ENCODE measurements around the gene MOB2. TPM values are rescaled to one million over a fixed set of nuclear protein-coding genes. Genes with fewer than 3 reads are reported as not detected.
"Not testable (repeated sequence)": the region's sequence is repeated elsewhere in the genome, so short reads cannot be mapped to it uniquely, and the experiment has no call there.

MOB2 gene
- total RNA-seq, 3 donors from 2014 or later, result 54.9 to 108 (median 61.5) TPM

GRCh38 chr11:1425439-1425838 lies 61.1 kb downstream of the MOB2 start:
- intact Hi-C loops (cut with DNase I, micrococcal nuclease), result no loop called here
- Histone ChIP-seq H3K4me1 (ENCODE audit: low read depth) (peaks cover 2% of the 10 kb centered on the region), H3K9me3 (no peaks in the 10 kb centered on the region), H3K36me3 (ENCODE audit: low read depth) (no peaks in the 10 kb centered on the region), H3K4me3 (no peak overlapping the region)
- no peak for DNase-seq
- ATAC-seq, result no peak
- no peak for TF ChIP-seq CTCF (IDR thresholded peaks at IDR 0.05)

GRCh38 chr11:1425006-1425405 lies 61.6 kb downstream of the MOB2 start:
- Histone ChIP-seq H3K36me3 (ENCODE audit: low read depth) (no peaks in the 10 kb centered on the region), H3K4me3 (no peak overlapping the region), H3K9me3 (no peaks in the 10 kb centered on the region), H3K4me1 (ENCODE audit: low read depth) (peaks cover 2% of the 10 kb centered on the region)
- no peak for DNase-seq
- intact Hi-C loops (cut with DNase I, micrococcal nuclease), result no loop called here
- no peak for TF ChIP-seq CTCF (IDR thresholded peaks at IDR 0.05)
- ATAC-seq, result no peak

- ATAC-seq (peak; percentile 74), DNase-seq (peak in 2 of 3 donors; percentile 50 to 72)
- intact Hi-C loops (cut with DNase I, micrococcal nuclease); H3K36me3 ChIP-seq (ENCODE audit: low read depth); H3K4me1 ChIP-seq (ENCODE audit: low read depth); H3K4me3 ChIP-seq: not testable (repeated sequence)
- H3K9me3 ChIP-seq, result peaks cover 15% of the 10 kb centered on the region
Measured at GRCh38 chr11:1423406-1423805, 63.2 kb downstream of the MOB2 start.

- ATAC-seq, result peak; percentile 7
- Histone ChIP-seq H3K36me3 (ENCODE audit: low read depth) (no peaks in the 10 kb centered on the region), H3K4me3 (no peak overlapping the region), H3K4me1 (ENCODE audit: low read depth) (peaks cover 2% of the 10 kb centered on the region), H3K9me3 (peaks cover 15% of the 10 kb centered on the region)
- DNase-seq, result no peak
- intact Hi-C loops (cut with DNase I, micrococcal nuclease), result no loop called here
- no peak for TF ChIP-seq CTCF (IDR thresholded peaks at IDR 0.05)
Measured at GRCh38 chr11:1422981-1423380, 63.6 kb downstream of the MOB2 start.

GRCh38 chr11:1422481-1422880 lies 64.1 kb downstream of the MOB2 start:
- intact Hi-C loops (cut with DNase I, micrococcal nuclease), result no loop called here
- TF ChIP-seq CTCF (IDR thresholded peaks at IDR 0.05), result no peak
- no peak overlapping the region for H3K4me3 ChIP-seq
- peaks cover 15% of the 10 kb centered on the region for H3K9me3 ChIP-seq
- DNase-seq, result no peak
- ATAC-seq, result peak; percentile 25
- H3K4me1 ChIP-seq (ENCODE audit: low read depth), result peaks cover 2% of the 10 kb centered on the region
- no peaks in the 10 kb centered on the region for H3K36me3 ChIP-seq (ENCODE audit: low read depth)

- ATAC-seq (no peak), DNase-seq (no peak)
- peaks cover 2% of the 10 kb centered on the region for H3K4me1 ChIP-seq (ENCODE audit: low read depth)
- peaks cover 24% of the 10 kb centered on the region for H3K9me3 ChIP-seq
- H3K36me3 ChIP-seq (ENCODE audit: low read depth), result no peaks in the 10 kb centered on the region
- intact Hi-C loops (cut with DNase I, micrococcal nuclease), result no loop called here
- TF ChIP-seq CTCF (IDR thresholded peaks at IDR 0.05), result no peak
- no peak overlapping the region for H3K4me3 ChIP-seq
Measured at GRCh38 chr11:1421291-1421690, 65.3 kb downstream of the MOB2 start.
